ENCODE measurements around the gene GID4.

DNA sequence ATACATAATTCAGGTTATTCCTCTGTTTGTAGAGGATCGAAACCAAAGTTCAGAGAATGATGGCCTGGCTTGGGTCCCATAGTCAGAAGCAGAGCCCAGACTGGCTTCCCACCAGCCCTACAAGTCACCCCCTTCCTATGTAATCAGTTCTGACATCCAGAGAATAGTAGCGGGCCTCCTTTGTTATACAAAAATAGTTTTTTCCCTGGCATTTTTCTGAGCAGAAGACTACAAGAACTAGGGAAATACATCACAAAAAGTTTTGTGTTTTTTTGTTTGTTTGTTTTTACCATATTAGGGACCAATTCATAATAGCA, 19.4 kb upstream of the GID4 start:
- TF ChIP-seq GPN1 (CRISPR knock-in tag; IDR thresholded peaks at IDR 0.05; ENCODE audit: borderline replicate concordance): no peak
- TF ChIP-seq, protein P1, sequence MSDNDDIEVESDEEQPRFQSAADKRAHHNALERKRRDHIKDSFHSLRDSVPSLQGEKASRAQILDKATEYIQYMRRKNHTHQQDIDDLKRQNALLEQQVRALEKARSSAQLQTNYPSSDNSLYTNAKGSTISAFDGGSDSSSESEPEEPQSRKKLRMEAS (IDR thresholded peaks at IDR 0.05): no peak
- TF ChIP-seq JUNB (CRISPR knock-in tag; IDR thresholded peaks at IDR 0.05; ENCODE audit: borderline replicate concordance): no peak
- no peak for TF ChIP-seq ELF4 (CRISPR knock-in tag; IDR thresholded peaks at IDR 0.05; ENCODE audit: borderline replicate concordance)

All from HepG2 (cell line).